Uterine smooth muscle cell (primary cell): ENCODE measurements around the gene ARHGDIG. TPM values are rescaled to one million over a fixed set of nuclear protein-coding genes. Genes with fewer than 3 reads are reported as not detected.

ENCODE experiments used
- total RNA-seq: library from RNA; depleted of rRNA; stranded (reverse); fragments of >200 nt; gene quantifications from 2 replicates; pipeline ENCODE4 v1.2.3, GENCODE V29; 2014

Gene ARHGDIG
- total RNA-seq: 0.12 and 0.44 TPM in 2 replicates

GRCh38 chr16:280552-280951 lies at the start of gene ARHGDIG:
Gene ARHGDIG (plus strand): TSS chr16:280591. CDS start chr16:280681, 90 bp downstream.

GRCh38 chr16:234468-235305 lies 45.7 kb upstream of the ARHGDIG start, which contains the start of gene FAM234A:
Gene FAM234A (plus strand): TSS chr16:234821. CDS start chr16:254414, 19,593 bp downstream.

DNA sequence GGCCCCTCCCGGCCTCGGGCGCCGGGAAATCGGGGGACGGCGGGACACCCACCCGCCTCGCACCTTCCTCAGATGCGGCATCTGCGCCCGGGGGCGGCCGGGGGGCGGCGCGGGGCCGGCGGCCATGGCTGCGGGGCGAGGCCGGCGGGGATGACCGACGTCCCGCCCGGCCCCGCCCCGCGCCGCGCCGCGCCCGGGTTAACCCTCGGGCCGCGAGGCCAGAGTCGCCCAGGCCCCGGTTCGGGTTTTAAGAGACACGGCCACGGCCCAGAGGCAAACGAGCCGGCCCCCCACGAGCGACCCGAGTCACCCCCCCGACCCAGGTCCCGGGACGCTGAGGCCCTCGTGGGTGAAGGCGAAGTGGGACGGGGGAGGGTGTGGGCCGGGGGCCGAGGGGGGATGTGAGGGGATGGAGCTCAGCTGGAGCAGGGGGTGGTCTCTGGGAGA lies 4.6 kb upstream of the ARHGDIG start, which contains the start of gene RGS11:
TSS of gene RGS11 (minus strand) at position 159 of the 447 bp plus-strand sequence. CDS start at position 126, 33 bp downstream.

GRCh38 chr16:283033-283805 lies 2.8 kb downstream of the ARHGDIG start, which contains the start of gene PDIA2:
Gene PDIA2 (plus strand): TSS chr16:283164. CDS start chr16:283170, 6 bp downstream.

Other genes starting within 250 kb of the ARHGDIG start
- gene POLR3K, start 227.0 kb upstream of the ARHGDIG start, total RNA-seq: 4.0 and 6.8 TPM in 2 replicates
- 25.6 and 40.9 TPM in 2 replicates for gene SNRNP25, start 226.8 kb upstream of the ARHGDIG start, total RNA-seq
- 36.4 and 39.8 TPM in 2 replicates for gene RHBDF1, start 208.0 kb upstream of the ARHGDIG start, total RNA-seq
- 257 and 267 TPM in 2 replicates for gene MPG, start 202.4 kb upstream of the ARHGDIG start, total RNA-seq
- gene NPRL3, start 141.9 kb upstream of the ARHGDIG start, total RNA-seq: 9.2 and 13.4 TPM in 2 replicates
- gene HBZ, start 127.9 kb upstream of the ARHGDIG start, total RNA-seq: not detected in 2 replicates
- gene HBM, start 114.6 kb upstream of the ARHGDIG start, total RNA-seq: not detected in 2 replicates
- not detected in 2 replicates for gene HBA2, start 107.7 kb upstream of the ARHGDIG start, total RNA-seq
- not detected in 2 replicates for gene HBA1, start 103.9 kb upstream of the ARHGDIG start, total RNA-seq
- 0.44 TPM in 1 of 2 replicates, not detected in the other for gene HBQ1, start 100.1 kb upstream of the ARHGDIG start, total RNA-seq
- gene LUC7L, start 51.1 kb upstream of the ARHGDIG start, total RNA-seq: 40.5 and 44.7 TPM in 2 replicates
- 53.0 and 73.0 TPM in 2 replicates for gene FAM234A, start 45.8 kb upstream of the ARHGDIG start, total RNA-seq
- gene RGS11, start 4.6 kb upstream of the ARHGDIG start, total RNA-seq: 0.22 and 4.2 TPM in 2 replicates
- gene PDIA2, start 2.6 kb downstream of the ARHGDIG start, total RNA-seq: 0.12 TPM in 1 of 2 replicates, not detected in the other
- gene AXIN1, start 72.1 kb downstream of the ARHGDIG start, total RNA-seq: 28.1 and 28.6 TPM in 2 replicates
- 72.0 and 101 TPM in 2 replicates for gene MRPL28, start 89.9 kb downstream of the ARHGDIG start, total RNA-seq
- gene PGAP6, start 101.4 kb downstream of the ARHGDIG start, total RNA-seq: 63.9 and 64.3 TPM in 2 replicates
- 37.5 and 66.2 TPM in 2 replicates for gene NME4, start 116.6 kb downstream of the ARHGDIG start, total RNA-seq
- 14.4 and 15.9 TPM in 2 replicates for gene DECR2, start 121.3 kb downstream of the ARHGDIG start, total RNA-seq
- 18.4 and 23.0 TPM in 2 replicates for gene RAB11FIP3, start 145.1 kb downstream of the ARHGDIG start, total RNA-seq
- gene CAPN15, start 247.1 kb downstream of the ARHGDIG start, total RNA-seq: 41.7 and 58.5 TPM in 2 replicates